Measurements from ENCODE around the gene SHISA4.
"Not testable (repeated sequence)": the region's sequence is repeated elsewhere in the genome, so short reads cannot be mapped to it uniquely, and the experiment has no call there.

DNA sequence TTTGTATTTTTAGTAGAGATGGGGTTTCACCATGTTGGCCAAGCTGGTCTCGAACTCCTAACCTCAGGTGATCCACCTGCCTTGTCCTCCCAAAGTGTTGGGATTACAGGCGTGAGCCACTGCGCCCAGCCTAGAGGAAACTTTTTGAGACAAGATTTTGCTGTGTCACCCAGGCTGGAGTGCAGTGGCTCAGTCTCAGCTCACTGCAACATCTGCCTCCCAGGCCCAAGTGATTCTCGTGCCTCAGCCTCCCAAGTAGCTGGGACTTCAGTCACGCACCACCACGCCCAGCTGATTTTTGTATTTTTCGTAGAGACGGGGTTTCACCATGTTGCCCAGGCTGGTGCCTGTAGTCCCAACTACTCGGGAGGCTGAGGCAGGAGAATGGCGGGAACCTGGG lies 49.6 kb upstream of the SHISA4 start:
- TF ChIP-seq EZH2 (IDR thresholded peaks at IDR 0.05; ENCODE audit: insufficient read depth, poor library complexity, severe bottlenecking); EZH2phosphoT487 (IDR thresholded peaks at IDR 0.05; ENCODE audit: insufficient read depth, low read depth): not testable (repeated sequence)
